Activated effector memory CD4-positive, alpha-beta T cell treated with Interleukin-2 at 50 U/mL for 16 hours (primary cell): ENCODE measurements around the gene AXIN1.
A peak's percentile ranks its signal among the peaks of the same experiment; 100 is the strongest.
"Not testable (repeated sequence)": the region's sequence is repeated elsewhere in the genome, so short reads cannot be mapped to it uniquely, and the experiment has no call there.

Source experiments
- DNase-seq: peaks from one replicate; pipeline ENCODE4 v3.0.0-alpha.2; 2020

AXIN1 gene

DNA sequence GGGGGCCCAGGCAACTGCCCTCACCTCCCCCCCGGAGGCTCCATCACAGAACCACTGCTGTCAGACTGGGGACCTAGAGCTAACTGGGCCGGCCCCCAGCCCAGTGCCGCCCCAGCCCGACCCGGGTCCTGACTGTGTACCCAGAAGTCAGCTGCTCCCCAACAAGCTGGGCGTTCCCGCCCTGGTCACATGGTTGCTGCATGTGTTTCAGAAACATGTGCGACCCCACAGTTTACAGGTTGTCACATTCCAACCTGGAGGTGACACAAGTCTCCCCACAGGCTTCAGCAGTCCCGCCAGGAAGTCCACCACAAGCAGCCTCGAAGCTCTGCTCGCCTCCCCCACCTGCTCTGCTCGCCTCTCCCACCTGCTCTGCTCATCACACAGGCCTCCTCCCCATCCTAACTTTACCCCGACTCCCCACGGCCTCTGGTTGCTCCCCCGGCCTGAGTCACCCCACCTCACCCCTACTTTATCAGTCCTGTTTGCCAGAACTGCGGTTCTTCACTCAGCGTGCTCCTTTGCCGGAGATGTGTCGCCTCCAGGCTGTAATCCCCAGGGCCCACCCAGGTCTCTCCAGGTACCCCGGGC is 16.8 kb upstream of the AXIN1 start:
- no peak for DNase-seq

DNA sequence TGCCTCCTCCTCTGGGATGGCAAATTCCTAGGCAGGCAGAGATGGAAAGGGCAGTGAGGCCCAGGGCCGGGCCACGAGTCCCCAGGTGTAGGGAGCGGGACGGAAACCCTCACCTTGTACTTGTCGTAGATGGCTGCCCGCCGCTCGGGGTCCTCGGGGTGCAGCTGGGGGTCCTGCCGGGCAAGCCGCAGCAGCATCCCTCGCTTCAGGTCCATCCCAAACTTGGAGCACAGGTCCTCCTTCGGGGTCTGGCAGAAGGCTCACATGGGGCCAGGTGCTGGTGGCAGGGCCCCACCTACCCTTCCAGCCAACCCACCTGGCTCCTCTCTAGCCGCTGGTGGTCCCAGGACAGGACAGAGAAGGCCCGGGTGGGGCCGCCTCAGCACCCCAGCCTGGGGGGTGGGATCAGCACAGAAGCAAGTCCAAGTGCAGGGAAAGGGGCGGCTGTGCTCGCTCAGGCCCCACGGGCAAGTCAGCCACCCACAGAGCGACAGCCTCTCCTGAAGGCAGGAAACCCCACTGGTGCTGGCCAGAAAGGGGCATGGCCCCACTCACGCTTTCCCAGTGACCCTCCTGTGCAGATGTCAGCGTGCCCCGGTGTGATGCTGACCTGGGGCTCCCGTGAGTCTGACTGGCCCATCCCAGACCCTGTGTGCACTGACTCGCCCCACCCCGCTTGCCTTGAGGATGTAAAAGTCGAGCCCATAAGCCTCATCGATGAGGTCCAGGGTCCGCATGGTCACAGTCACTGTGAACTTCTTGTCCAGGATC is 16.1 kb upstream of the AXIN1 start:
- no peak for DNase-seq

DNA sequence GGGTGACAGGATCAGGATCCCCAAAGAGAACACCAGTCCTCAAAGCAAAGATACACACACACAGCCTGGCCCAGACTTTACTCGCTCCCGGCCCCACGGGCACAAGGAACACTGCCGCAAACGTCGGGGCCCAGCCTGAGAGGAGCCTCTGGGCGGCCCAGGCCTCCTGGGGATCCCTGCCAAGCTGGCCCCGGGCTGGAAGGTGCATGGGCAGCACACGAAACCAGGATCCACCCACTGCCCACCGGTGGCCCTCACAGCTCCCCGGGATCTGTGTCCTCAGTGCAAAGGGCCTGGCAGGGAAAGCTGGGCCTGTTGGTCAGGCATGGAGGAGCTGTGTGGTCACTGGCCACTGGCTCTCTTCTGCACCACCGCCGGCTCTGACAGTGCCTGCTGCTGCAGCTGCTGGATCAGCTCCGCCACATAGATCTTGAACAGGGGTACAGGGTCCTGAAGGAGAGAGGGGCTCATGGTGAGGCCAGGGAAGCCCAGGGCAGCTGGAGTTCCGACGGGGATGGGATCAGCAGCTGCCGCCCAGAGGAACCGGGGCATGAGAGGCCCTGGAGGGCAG is 14.9 kb upstream of the AXIN1 start:
- DNase-seq, result no peak

DNA sequence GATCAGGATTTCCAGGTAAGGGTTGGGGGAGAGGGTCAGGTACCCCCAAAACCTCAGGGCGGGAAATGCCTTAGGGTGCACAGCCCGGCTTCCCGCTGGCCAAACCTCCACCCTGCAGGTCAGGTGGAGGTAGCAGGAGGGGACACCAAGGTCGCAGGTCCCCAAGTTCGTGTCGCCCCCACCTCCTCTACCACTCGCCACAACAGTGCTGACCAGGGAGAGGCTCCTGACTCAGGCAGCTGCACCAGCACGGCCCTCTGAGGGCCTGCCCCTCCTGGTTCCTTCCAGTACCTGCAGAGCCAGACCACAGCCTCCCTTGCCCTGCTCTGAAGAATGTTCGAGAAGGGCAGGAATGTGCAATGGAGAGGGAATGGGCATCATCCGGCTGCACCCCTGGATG is 14.0 kb upstream of the AXIN1 start:
- DNase-seq, result no peak

DNA sequence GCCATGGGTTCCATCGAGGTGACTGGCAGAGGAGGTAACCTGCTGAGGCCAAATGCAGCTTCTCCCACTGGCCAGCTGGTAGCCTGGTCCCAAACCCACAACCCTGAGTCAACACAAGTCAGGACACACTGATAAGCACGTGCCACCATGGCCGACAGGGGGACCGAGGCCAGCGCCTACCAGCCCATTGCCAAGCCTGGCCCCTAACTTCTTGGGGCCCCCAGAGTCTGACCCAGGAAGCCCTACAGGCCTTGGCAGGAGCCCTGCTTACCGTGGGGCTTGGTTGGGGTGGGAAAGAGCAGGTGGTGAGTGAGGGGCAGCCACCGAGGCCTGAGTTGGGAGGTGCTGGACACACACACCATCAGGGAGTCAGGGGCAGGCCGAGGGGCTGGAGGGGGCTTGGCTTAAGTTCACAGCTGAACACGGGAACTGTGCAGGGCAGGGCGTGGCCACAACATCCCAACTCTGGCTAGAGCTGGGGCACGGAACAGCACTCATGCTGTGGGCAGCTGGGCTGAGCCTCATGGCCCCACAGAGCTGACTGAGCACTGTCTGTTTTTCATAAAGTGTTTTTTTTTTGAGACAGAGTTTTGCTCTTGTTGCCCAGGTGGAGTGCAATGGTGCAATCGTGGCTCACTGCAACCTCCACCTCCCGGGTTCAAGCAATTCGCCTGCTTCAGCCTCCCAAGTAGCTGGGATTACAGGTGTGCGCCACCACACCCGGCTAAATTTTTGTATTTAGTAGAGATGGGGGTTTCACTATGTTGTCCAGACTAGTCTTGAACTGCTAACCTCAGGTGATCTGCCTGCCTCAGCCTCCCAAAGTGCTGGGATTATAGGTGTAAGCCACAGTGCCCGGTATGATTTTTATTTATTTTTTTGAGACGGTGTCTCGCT is 12.3 kb upstream of the AXIN1 start:
- no peak for DNase-seq

DNA sequence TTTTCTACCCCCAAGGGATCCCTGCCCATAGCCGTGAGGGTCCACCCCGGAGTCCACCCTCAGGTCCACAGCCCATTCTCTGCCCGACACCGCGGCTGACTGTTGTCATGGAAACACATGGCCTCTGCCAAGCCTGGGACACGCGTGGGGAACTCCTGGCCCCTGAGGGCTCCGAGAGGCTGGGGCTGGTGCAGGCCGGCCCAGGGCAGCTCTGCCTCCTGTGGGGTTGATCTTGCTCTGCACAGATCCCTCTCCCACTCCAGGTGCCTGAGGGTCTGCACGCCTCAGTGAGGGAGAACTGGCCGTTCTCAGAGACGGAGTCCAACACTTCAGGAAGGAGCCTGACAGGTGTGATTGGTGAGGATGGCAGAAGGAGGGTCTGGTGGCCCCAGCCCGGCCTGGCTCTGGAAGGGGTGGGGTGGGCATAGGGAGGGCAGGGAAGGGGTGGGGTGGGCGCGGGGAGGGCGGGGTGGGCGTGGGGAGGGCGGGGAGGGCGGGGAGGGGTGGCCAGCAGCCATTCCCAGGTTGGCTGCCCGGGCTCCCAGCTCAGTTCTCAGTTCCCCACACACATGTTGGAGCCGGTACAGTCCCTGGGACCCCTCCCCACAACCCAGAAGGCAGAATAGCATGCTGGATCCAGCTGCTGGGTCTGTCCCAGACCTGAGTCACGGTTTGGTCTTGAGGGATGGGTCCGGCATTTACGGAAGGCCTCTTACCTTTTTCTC is 11.4 kb upstream of the AXIN1 start:
- DNase-seq, result no peak

DNA sequence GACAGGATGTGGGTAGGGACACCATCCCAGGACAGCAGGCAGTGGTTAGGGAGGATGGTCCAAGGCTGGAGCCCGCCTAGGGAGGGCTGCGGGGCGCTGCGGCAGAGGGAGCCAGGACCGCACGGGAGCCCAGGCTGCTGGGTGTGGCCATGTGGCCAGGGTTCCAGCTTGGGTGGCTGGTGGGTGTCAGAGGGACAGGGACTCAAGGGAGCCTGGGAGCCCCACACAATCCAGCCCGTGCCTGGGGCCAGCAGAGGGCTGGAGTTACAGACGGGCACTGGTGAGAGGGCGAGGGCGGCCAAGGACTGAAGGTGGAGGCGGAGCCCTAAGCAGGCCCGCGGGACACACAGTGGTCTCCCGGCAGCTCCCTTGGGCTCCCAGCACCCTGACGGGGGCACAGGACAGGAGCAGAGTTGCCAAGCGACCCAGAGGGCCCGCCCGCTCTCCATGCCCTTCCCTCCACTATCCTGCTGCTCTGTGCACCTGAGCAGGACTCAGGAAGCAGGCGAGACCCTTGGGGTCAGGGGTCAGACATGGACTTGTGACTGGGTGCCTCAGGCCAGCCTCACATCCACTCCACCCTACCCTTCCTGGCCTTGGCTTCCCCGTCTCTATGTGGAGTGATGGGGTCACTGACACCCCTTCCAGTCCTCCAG is 10.7 kb upstream of the AXIN1 start:
- DNase-seq, result no peak

DNA sequence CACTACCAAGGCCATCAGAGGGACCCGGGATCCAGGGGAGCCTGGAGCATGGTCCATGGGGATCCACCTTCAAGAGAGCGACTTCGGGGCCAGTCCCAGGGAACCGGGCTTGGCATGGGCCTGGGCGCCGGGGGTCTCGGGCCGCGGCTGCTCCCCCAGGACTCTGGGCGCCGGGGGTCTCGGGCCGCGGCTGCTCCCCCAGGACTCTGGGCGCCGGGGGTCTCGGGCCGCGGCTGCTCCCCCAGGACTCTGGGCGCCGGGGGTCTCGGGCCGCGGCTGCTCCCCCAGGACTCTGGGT is 10.1 kb upstream of the AXIN1 start:
- not testable (repeated sequence) for DNase-seq

DNA sequence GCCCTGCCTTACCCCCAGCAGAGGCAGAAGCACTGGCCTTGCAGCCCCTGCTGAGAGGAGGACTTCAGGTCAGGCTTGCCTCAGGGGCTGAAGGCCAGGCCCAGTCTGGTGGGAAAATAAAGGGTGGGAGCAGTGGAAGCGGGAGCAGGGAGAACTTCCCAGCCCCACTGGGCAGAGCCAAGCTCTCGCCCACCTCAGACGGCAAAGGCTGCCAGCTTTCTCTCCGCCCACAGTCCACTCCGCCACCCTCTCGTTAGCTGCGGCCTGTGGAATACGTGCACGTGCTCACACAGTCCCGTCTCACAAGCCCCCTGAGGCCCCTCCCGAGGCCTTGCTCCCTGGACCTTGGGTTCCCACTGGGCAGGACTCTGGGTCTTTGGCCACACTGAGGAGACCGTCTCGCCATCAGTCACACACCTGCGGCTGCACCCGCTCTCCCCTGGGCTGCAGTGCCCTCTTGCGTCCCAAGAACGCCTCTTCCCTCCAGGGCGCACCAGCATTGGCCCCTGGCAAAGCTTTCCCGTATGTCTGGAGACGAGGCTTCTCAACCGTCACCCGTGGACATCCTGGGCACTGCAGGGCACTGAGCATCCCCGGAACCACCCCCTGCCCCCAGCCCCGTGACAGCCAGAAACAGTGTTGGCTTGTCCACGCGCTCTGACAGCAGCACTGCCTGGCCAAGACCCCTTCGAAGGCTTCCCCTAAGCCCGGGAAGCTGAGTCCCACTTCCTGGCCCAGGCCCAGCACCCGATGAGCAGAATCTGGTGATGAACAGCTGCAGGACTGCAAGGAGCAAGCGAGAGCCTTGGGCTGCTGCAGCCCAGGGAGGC is 9.6 kb upstream of the AXIN1 start:
- peak; percentile 62 for DNase-seq

DNA sequence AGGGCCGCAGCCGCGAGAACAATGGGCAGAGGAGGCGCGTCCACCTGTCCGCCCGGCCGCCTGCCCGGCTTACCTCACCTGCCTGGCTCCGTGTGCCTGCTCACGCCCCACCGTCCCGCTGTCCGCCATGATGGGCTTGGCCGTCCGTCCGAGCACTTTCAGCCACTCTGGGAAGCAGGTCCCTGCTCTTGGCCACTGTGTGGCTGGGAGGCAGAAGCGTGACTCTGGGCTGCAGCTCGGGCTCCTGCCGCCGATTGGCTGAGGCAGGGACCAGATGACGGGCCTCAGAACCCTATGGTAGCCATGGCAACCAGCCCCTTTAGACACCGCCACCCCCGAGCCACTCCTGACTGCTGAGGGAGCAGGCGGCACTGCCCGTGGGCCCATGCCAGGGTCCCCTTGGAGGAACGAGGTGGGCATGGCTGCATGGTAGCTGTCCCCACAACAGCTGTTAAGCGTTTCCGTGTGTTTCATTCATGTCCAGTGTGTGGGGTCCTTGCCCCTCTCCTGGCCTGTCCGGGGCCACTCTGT is 8.9 kb upstream of the AXIN1 start:
- no peak for DNase-seq

DNA sequence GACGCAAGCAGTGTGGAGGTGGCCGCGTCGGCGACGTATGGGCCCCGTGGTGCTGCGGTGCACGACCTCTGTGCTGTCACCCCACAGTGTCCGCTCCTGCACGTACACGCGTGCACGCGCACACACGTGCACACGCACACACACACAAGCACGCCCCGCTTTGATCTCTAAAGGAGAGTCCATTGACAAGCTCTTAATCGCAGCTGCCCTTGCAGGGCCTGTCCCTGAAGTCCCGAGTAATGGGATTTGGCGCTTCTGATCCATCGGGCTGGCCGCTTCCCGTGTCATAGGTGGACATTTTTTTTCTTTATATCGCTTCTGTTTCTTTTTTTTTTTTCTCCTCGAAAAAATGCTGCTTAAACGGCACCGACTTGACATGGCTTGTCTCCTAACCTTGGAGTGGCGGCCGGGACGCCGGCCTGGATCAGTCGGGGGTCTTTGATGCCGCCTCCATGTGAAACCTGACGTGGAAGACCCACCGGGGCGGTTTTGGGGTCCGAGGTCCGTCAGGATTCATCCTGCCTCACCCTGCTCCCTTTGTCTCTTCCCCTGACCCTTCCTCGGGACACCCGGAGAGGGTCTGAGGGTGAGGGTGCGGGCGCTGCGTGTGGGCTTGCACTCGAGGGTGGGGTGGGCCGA is 8.3 kb upstream of the AXIN1 start:
- no peak for DNase-seq

DNA sequence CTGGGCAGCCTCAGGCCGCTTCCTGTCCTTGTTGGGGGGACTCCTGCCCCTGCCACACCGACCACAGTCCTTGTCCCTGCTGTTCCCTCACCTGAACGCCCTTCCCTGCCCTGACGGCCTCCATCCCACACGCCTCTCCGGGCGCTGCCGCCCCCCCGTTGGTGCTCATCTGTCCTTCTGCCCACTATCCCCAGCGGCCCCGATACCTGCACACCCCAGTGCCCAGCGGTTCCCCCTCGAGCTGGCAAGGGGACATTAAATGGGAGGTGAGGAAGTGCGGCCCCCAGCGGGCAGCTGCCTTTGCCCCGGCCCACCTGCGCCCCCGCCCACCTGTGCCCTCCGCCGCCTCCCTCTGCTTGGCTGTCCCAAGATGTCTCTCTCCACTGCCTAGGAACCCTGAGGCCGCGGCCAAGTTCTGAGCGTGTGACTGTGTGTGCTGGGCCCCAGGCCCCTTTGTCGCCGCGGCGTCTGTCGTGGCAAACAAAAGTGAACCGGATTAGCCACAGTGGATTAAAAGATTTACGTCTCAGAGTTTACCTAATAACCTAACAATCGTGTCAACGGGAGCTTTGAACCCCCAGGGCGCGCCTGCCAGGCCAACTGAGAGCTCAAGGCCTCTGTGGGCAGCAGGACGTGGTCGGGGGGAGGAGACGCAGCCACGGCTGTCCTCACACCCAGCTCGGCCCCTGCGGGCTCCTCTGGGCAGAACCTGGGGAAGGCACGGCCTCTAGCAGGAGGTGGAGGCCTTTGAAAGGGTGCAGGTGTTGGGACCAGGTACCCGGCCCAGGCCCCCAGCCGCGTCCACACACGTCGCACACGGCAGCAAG is 7.6 kb upstream of the AXIN1 start:
- no peak for DNase-seq

DNA sequence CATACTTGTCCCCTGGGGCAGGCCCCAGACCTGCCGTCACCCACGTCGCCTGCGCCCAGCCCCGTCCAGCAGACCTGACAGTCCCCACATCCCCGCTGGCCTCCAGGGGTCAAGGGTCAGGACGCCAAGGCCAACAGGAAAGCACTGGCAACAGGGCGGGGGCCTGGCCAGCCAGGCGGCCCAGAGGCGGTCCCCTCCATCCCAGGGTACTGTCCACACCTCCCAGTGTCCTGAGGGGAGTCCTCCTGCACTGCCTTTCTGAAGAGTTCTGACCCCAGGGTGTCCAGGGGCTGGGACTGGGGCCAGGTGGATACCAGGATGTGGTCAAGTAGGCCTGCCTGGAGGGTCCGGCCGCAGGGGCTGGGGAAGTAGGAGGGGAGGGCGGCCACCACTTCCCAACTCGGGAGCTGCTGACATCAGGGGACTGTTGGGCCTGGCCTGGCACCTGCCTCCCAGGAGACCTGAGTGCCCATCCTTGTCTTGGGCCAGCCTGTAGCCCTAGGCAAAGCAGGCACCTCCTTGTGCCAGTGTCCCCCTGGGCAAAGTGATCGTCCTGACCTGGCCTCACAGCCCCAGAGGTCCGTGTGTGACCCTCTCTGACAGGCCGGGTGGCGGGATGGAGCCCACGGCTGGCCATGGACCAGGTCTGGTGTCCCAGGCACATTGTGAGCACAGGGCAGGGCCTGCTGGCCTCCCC is 6.7 kb upstream of the AXIN1 start:
- no peak for DNase-seq

DNA sequence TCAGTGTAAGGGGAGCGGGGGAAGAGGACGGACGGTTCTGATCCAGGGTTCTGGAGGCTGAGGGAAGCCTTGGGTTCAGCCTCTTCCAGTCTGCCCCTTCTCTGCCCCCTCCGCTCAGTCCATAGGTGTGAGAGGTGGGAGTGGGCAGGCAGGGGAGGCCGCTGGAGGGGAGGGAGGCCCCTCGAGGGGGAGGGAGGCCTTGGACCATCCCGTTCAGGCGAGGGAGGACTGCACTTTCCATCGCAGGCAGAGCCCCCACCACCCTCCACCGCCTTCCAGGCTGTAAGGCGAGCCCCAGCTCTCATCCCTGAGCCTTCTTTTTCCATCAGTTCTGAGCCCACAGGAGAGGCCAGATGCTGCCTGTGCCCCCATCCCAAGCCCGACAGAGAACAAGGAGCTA is 4.2 kb upstream of the AXIN1 start:
- no peak for DNase-seq

DNA sequence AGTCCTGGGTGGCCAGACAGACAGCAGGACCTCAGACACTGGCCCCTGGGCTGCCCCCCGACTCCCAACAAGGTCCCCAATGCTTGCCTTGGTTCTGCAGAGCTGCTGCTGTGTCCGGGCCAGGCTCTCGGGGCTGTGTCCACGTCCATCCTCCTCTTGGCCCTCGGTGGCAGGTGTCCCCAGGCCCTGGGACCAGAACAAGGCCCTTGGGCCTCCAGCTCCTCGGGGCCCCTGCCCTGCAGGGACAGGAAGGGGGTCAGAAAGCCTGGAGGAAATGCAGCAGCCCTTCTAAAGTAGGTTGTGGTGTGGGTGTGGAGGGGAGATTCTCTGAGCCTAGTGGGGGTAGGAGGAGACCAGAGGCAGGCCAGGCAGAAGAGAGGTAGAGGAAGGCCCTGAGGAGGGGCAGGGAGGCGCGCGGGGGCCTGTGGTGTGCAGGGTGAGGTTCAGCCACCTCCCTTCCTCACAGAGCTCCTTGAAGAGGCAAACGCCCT is 2.5 kb upstream of the AXIN1 start:
- DNase-seq, result peak; percentile 62

DNA sequence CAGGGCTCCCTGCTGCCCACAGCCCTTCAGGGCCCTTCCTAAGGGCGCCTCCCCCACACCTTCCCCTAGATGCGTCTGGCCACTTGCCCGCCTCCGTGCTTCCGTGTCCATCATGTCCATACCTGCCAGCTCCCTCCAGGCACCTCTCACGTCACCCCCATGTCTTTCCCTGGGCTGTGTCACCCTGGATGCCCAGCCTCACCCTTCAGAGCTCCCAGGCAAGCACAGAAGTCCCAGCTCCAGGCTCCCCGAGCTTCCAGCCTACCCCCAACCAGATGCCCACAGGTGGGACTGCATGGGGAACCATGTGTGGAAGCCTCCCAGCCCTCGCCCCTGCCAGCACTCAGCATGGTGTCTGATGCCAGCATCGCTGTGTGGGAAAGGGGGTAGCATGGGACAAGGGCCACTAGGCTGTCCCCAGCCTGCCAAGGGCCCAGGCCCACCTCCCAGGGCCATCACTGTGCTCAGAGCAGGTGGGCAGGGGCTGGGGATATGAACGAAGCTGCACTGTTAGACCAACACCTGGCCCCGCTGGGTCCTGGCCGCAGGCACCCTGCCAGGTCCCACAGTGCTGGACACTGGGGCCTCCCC is 1.9 kb upstream of the AXIN1 start:
- DNase-seq, result no peak

DNA sequence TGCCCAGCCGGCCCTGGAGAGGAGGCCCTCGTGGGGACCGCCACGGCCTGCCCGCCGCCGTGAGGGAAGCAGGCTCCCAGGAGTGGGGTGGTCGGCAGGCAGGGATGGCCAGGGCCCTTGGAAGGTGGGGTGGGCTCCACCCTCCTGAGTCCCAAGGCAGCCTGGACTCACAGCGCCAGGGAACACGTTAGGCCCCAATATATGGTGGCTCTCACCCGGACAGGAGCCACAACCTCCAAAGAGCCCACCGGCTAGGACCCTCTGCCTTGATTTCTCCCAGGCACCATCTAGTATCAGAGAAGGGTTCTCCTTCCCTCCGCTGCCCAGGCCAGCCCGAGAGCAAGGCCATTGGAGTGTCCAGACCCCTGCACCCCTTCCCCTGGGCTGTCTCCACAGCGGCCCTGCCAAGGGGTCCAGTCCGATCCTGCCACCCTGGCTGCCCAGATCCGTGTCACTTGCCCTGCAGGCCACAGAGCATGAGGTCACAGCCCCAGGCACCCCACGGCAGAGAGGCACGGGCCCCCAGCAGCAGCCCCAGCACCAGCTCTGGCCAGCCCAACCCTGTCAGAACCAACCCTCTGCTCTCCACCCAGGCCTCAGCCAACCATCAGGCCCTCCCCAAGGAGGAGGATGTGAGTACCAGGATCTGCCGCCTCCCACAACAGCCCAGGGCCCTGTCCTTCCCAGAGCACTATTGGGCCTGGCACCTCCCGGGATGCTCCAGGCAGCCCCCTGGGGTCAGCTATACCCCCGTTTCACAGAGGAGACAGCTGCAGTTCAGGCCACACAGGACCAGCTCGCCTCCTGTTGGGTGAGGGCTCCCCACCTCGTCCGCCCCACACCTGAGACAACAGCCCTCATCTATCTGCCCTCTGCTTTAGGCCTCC is 1.1 kb upstream of the AXIN1 start:
- no peak for DNase-seq
